HepG2 (cell line): ENCODE results near the gene PALM. TPM values are rescaled to one million over a fixed set of nuclear protein-coding genes. Genes with fewer than 3 reads are reported as not detected.

Source experiments
- HBP1 ChIP-seq: IDR thresholded peaks from 2 replicates; pipeline ENCODE4 v1.6.1; 2016; ENCODE audit warnings: low read depth, control low read depth
- KLF15 ChIP-seq: sonication (generic); formaldehyde crosslinking; IDR thresholded peaks from 2 replicates; pipeline ENCODE4 v1.8.1; 2023; ENCODE audit warnings: borderline replicate concordance, mild to moderate bottlenecking, inconsistent platforms, missing genetic modification reagents, mixed read lengths
- KMT2A ChIP-seq: sonication (generic); formaldehyde crosslinking; IDR thresholded peaks from 2 replicates; pipeline ENCODE4 v1.4.0; 2020; ENCODE audit warnings: missing genetic modification reagents
- ONECUT2 ChIP-seq: sonication (generic); formaldehyde crosslinking; IDR thresholded peaks from 2 replicates; pipeline ENCODE4 v1.4.0; 2020; ENCODE audit warnings: missing genetic modification reagents
- REL ChIP-seq: sonication (generic); formaldehyde crosslinking; conservative IDR thresholded peaks from 2 replicates; pipeline ENCODE4 v1.8.0; 2022; ENCODE audit warnings: mild to moderate bottlenecking, missing genetic modification reagents, moderate library complexity
- REST ChIP-seq, 2 experiments: IDR thresholded peaks; 2 replicates each; pipeline ENCODE4 v1.6.1; 2011 to 2012; ENCODE audit warnings: low read length in 2 of 2, borderline replicate concordance in 1 of 2, low read depth in 1 of 2, mild to moderate bottlenecking in 1 of 2, moderate library complexity in 1 of 2
- SAFB2 ChIP-seq: sonication (generic); formaldehyde crosslinking; IDR thresholded peaks from 2 replicates; pipeline ENCODE4 v1.5.1; 2020; ENCODE audit warnings: missing genetic modification reagents, low read depth, mild to moderate bottlenecking, borderline replicate concordance
- SIN3B ChIP-seq: fragments of 150-350 bp; IDR thresholded peaks from 2 replicates; pipeline ENCODE4 v1.6.1; 2014; ENCODE audit warnings: low read length
- ZBTB49 ChIP-seq: sonication (generic); formaldehyde crosslinking; IDR thresholded peaks from 2 replicates; pipeline ENCODE4 v1.4.0; 2020; ENCODE audit warnings: missing genetic modification reagents, borderline replicate concordance
- ZNF12 ChIP-seq: sonication (generic); formaldehyde crosslinking; IDR thresholded peaks from 2 replicates; pipeline ENCODE4 v1.5.0; 2020; ENCODE audit warnings: missing genetic modification reagents
- ZNF256 ChIP-seq: sonication (generic); formaldehyde crosslinking; conservative IDR thresholded peaks from 2 replicates; pipeline ENCODE4 v1.4.0; 2020; ENCODE audit warnings: missing genetic modification reagents
- ZNF3 ChIP-seq: IDR thresholded peaks from 2 replicates; pipeline ENCODE4 v1.7.0; 2017; ENCODE audit warnings: inconsistent platforms
- ZNF569 ChIP-seq: sonication (generic); formaldehyde crosslinking; IDR thresholded peaks from 2 replicates; pipeline ENCODE4 v1.5.0; 2020; ENCODE audit warnings: mild to moderate bottlenecking, missing genetic modification reagents, moderate library complexity, borderline replicate concordance
- ZNF607 ChIP-seq: sonication (generic); formaldehyde crosslinking; IDR thresholded peaks from 2 replicates; pipeline ENCODE4 v1.5.1; 2020; ENCODE audit warnings: missing genetic modification reagents, mild to moderate bottlenecking, borderline replicate concordance
- ZNF646 ChIP-seq: sonication (generic); formaldehyde crosslinking; IDR thresholded peaks from 2 replicates; pipeline ENCODE4 v1.9.0; 2021; ENCODE audit warnings: mild to moderate bottlenecking, missing genetic modification reagents
- polyA plus RNA-seq, 8 experiments: library from polyadenylated mRNA; depleted of rRNA in 3 of 8; stranded (reverse) in 7 of 8; unstranded in 1 of 8; fragments of >200 nt; fragmentation: Illumina TruSeq in 4 of 8; extraction: Trizol in 4 of 8; gene quantifications; 2 replicates each; pipeline versions ENCODE4 v1.2.1 to v1.2.3, GENCODE V29; 2011 to 2016; ENCODE audit warnings: low read depth in 4 of 8, missing spikeins in 1 of 8, mixed read lengths in 1 of 8; ENCODE audit not compliant: insufficient read depth in 1 of 8
- total RNA-seq, 5 experiments: library from RNA; depleted of rRNA; stranded (reverse); fragments of >200 nt; fragmentation: Illumina TruSeq; extraction: Trizol; gene quantifications; 2 replicates each; pipeline ENCODE4 v1.2.3, GENCODE V29; 2016; ENCODE audit warnings: low read depth in 1 of 5

Gene PALM
- total and polyA plus RNA-seq, 2 of the 13 experiments (the other 11 are each of a cell fraction or from before 2014, with no cell fraction given) = 4.0 to 9.7 TPM

- TF ChIP-seq ONECUT2 (CRISPR knock-in tag) (no peak), SAFB2 (0 out of 2 replicates have a peak, but pooled peaks have one; percentile 31), ZNF12 (no peak), SIN3B (no peak), REST (IDR thresholded peaks at IDR 0.05; ENCODE audit: borderline replicate concordance in 1 of 2, low read depth in 1 of 2, low read length in 2 of 2) (no peak), ZNF646 (no peak), HBP1 (peak; percentile 32; the same call in 1 of the 2 replicates), KMT2A (CRISPR knock-in tag) (no peak), ZBTB49 (CRISPR knock-in tag) (no peak), KLF15 (CRISPR knock-in tag) (no peak), ZNF3 (CRISPR knock-in tag) (no peak), REL (0 out of 2 replicates have a peak, but pooled peaks have one; percentile 59), ZNF256 (CRISPR knock-in tag) (no peak), ZNF607 (CRISPR knock-in tag) (0 out of 2 replicates have a peak, but pooled peaks have one; percentile 20), ZNF569 (CRISPR knock-in tag) (no peak)
Measured at GRCh38 chr19:662962-663681, 45.6 kb upstream of the PALM start, which contains the start of gene RNF126 (continued).
